ENCODE results near the gene ITIH1.
A peak's percentile ranks its signal among the peaks of the same experiment; 100 is the strongest.

Gene ITIH1

GRCh38 chr3:52813810-52814209 is 36.4 kb downstream of the ITIH1 start:
- no peak for TF ChIP-seq CTCF (IDR thresholded peaks at IDR 0.05; ENCODE audit: low read depth, low read length, missing control alignments)
- DNase-seq (ENCODE audit: low read depth): no peak
- in situ Hi-C loops (cut with HindIII; ENCODE audit: low sequenced_read_pairs): no loop called here

GRCh38 chr3:52816199-52816598 is 38.8 kb downstream of the ITIH1 start:
- in situ Hi-C loops (cut with HindIII; ENCODE audit: low sequenced_read_pairs): no loop called here
- no peak for DNase-seq (ENCODE audit: low read depth)

More at GRCh38 chr3:52813810-52814209, 36.4 kb downstream of the ITIH1 start:
- H3K4me3 ChIP-seq (ENCODE audit: low read depth, low read length): no peak overlapping the region

GRCh38 chr3:52816654-52817053 is 39.3 kb downstream of the ITIH1 start:
- no peak for TF ChIP-seq CTCF (IDR thresholded peaks at IDR 0.05; ENCODE audit: low read depth, low read length, missing control alignments)
- no peak overlapping the region for H3K4me3 ChIP-seq (ENCODE audit: low read depth, low read length)
- in situ Hi-C loops (cut with HindIII; ENCODE audit: low sequenced_read_pairs): no loop called here
- no peak for DNase-seq (ENCODE audit: low read depth)

More at GRCh38 chr3:52816199-52816598, 38.8 kb downstream of the ITIH1 start:
- no peak for TF ChIP-seq CTCF (IDR thresholded peaks at IDR 0.05; ENCODE audit: low read depth, low read length, missing control alignments)
- H3K4me3 ChIP-seq (ENCODE audit: low read depth, low read length): no peak overlapping the region

- no peak overlapping the region for H3K4me3 ChIP-seq (ENCODE audit: low read depth, low read length)
- in situ Hi-C loops (cut with HindIII; ENCODE audit: low sequenced_read_pairs): no loop called here
- no peak for TF ChIP-seq CTCF (IDR thresholded peaks at IDR 0.05; ENCODE audit: low read depth, low read length, missing control alignments)
- DNase-seq (ENCODE audit: low read depth): no peak
Observed at GRCh38 chr3:52817221-52817620, 39.8 kb downstream of the ITIH1 start.

- in situ Hi-C loops (cut with HindIII; ENCODE audit: low sequenced_read_pairs): no loop called here
- no peak for DNase-seq (ENCODE audit: low read depth)
- TF ChIP-seq CTCF (IDR thresholded peaks at IDR 0.05; ENCODE audit: low read depth, low read length, missing control alignments): no peak
- no peak overlapping the region for H3K4me3 ChIP-seq (ENCODE audit: low read depth, low read length)
Observed at GRCh38 chr3:52817860-52818259, 40.5 kb downstream of the ITIH1 start.

GRCh38 chr3:52819936-52820335 is 42.5 kb downstream of the ITIH1 start:
- no peak for TF ChIP-seq CTCF (IDR thresholded peaks at IDR 0.05; ENCODE audit: low read depth, low read length, missing control alignments)
- no peak for DNase-seq (ENCODE audit: low read depth)
- no peak overlapping the region for H3K4me3 ChIP-seq (ENCODE audit: low read depth, low read length)
- in situ Hi-C loops (cut with HindIII; ENCODE audit: low sequenced_read_pairs): no loop called here

- peak; percentile 66 for TF ChIP-seq CTCF (IDR thresholded peaks at IDR 0.05; ENCODE audit: low read depth, low read length, missing control alignments)
- DNase-seq (ENCODE audit: low read depth): no peak
- no peak overlapping the region for H3K4me3 ChIP-seq (ENCODE audit: low read depth, low read length)
- in situ Hi-C loops (cut with HindIII; ENCODE audit: low sequenced_read_pairs): no loop called here
Observed at GRCh38 chr3:52820736-52821135, 43.3 kb downstream of the ITIH1 start.
